Naive B cell (primary cell): ENCODE results near the gene NCBP1. TPM values are rescaled to one million over a fixed set of nuclear protein-coding genes. Genes with fewer than 3 reads are reported as not detected.

Experiments used
- ATAC-seq, 2 donors: fragments of 150-1000 bp; cut with Tn5 transposase; 2 replicates each; pipeline ENCODE4 v1.10.0; 2021; ENCODE audit warnings: low read depth in 2 of 2, mild to moderate bottlenecking in 2 of 2, moderate library complexity in 2 of 2
- DNase-seq: peaks from one replicate; pipeline ENCODE4 v3.0.0; 2022
- H3K27ac Mint-ChIP-seq, 6 donors: one replicate each; pipeline ENCODE4 v1.8.0; 2020 to 2022; ENCODE audit warnings: mild to moderate bottlenecking in 6 of 6, mixed read lengths in 6 of 6, moderate library complexity in 5 of 6, inconsistent platforms in 2 of 6
- H3K27me3 Mint-ChIP-seq, 3 donors: one replicate each; pipeline ENCODE4 v1.8.0; 2021 to 2022; ENCODE audit warnings: mixed read lengths in 3 of 3, mild to moderate bottlenecking in 1 of 3
- H3K36me3 Mint-ChIP-seq, 2 donors: one replicate each; pipeline ENCODE4 v1.8.0; 2020 to 2022; ENCODE audit warnings: mixed read lengths in 2 of 2, inconsistent platforms in 1 of 2, mild to moderate bottlenecking in 1 of 2
- H3K4me1 Mint-ChIP-seq, 3 donors: one replicate each; pipeline ENCODE4 v1.8.0; 2020 to 2022; ENCODE audit warnings: mixed read lengths in 3 of 3, inconsistent platforms in 1 of 3, mild to moderate bottlenecking in 1 of 3, moderate library complexity in 1 of 3
- H3K4me3 Mint-ChIP-seq, 8 donors: one replicate each; pipeline ENCODE4 v1.8.0; 2020 to 2022; ENCODE audit warnings: mild to moderate bottlenecking in 8 of 8, mixed read lengths in 8 of 8, moderate library complexity in 8 of 8, inconsistent platforms in 2 of 8
- H3K9me3 Mint-ChIP-seq, 7 donors: one replicate each; pipeline ENCODE4 v1.8.0; 2020 to 2022; ENCODE audit warnings: mixed read lengths in 7 of 7, mild to moderate bottlenecking in 5 of 7, inconsistent platforms in 2 of 7, moderate library complexity in 1 of 7
- polyA plus RNA-seq, 6 donors: library from polyadenylated mRNA; unstranded; fragments of 300-500 nt; fragmentation: Illumina TruSeq; gene quantifications; one replicate each; pipeline ENCODE4 v1.2.3, GENCODE V29; 2021; ENCODE audit warnings: low read depth in 6 of 6

The NCBP1 gene
- polyA plus RNA-seq, 6 donors from 2014 or later: 10.5 to 24.6 (median 16.2) TPM

DNA sequence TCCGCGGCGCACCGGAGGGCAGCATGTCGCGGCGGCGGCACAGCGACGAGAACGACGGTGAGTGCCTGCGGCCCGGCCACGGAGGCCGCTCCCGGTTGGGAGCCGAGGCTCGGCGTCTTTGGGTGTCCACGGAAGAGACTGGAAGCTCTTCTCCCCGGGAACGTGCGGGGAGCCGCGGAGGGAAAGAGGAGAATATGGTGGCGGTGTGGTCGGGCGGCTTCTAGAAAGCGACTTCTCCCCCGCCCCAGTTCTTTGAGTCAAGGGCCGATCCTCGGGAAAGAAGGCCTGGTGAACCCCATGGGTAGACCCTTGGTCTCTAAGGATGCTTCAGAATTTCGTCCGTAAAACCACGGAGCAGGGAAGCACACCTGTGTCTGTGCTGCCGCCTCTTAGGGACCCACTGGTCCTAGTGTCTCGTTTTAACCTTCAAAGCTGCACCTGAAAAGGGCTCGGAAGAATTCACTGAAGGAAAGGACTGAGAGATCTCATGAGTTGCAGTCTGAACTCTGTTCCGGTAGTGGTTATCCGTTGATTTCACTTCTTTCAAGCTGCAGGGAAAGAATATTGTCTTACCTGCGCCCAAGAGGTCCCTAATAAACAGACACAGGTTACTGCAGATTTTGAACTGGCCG is 354 bp downstream of the NCBP1 start:
- Mint-ChIP-seq H3K4me1 (peaks cover 52 to 65% (median 59%) of the 10 kb centered on the region in 3 donors), H3K9me3 (no peaks in the 10 kb centered on the region), H3K27me3 (no peaks in the 10 kb centered on the region), H3K27ac (peak overlapping the region; percentile 95 to 100 (median 100)), H3K36me3 (no peaks in the 10 kb centered on the region), H3K4me3 (peak overlapping the region; percentile 85 to 100 (median 99))
- ATAC-seq (no peak), DNase-seq (no peak)

DNA sequence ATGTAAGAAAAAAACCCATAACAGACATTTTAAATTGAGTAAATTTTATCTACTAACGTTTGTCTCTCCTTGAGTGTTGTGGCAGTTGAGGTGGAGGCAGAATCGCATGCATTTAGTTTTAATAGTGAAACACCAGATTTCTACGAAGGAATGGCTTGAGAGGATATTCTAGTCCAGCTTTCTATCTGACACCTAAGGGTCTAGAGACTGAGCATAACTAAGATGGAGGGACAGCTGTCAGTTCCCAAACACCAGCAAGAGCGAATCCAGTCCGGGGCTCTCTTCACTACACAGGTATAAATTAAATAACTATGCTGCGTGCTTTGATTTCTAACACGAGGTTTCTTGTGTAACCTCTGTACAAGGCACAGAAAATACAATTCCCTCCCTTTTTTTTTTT is 1.4 kb downstream of the NCBP1 start:
- no peak for DNase-seq
- Mint-ChIP-seq H3K27me3 (no peaks in the 10 kb centered on the region), H3K9me3 (no peaks in the 10 kb centered on the region), H3K4me3 (peak overlapping the region in 7 of 8 donors; percentile 70 to 99 (median 99)), H3K36me3 (no peaks in the 10 kb centered on the region), H3K4me1 (peaks cover 52 to 69% (median 62%) of the 10 kb centered on the region in 3 donors), H3K27ac (peak overlapping the region in 4 of 6 donors; percentile 98 to 100 (median 100))
- ATAC-seq: no peak

DNA sequence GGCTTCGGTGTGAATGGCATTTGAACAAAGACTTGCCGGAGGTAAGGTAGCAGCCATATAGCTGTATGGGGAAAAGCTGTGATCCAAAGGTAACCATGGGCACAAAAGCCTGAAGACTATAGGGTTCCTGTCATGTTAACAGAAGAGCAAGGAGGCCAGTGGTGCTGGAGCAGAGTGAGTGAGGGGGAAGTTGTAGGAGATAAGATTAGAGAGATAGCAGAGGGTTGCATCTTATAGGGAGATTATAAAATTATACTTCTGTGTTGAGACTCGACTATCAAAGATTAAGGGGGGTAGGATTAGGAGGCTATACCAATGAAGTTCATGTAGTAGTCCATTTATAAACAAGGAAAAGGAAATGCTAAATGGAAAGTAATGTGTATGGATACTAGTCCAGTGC is 3.3 kb downstream of the NCBP1 start:
- DNase-seq (no peak), ATAC-seq (no peak)
- no peaks in the 10 kb centered on the region for H3K9me3 Mint-ChIP-seq
- peak overlapping the region in 2 of 6 donors; percentile 4 to 31 for H3K27ac Mint-ChIP-seq
- H3K36me3 Mint-ChIP-seq: no peaks in the 10 kb centered on the region
- H3K27me3 Mint-ChIP-seq: no peaks in the 10 kb centered on the region
- H3K4me1 Mint-ChIP-seq: peaks cover 44 to 61% (median 55%) of the 10 kb centered on the region in 3 donors
- peak overlapping the region in 2 of 8 donors; percentile 1 to 22 for H3K4me3 Mint-ChIP-seq

DNA sequence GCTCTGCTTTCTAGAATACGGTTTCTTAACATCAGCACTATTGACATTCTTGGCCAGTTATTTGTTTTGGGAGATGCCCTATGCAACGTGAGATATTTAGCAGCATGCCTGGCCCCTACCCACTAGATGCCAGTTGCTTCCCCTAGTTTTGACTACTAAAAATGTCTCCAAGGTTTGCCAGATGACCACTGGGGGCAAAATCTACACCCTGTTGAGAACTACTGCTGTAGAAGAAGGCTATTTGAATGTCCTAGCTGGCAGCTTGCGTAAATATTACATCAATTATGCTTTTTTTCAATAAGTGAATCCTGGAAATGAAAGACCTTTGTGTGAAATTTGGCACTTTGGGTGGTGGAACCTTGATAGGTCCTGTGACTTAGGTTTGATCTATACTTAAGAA is 5.0 kb downstream of the NCBP1 start:
- Mint-ChIP-seq H3K4me3 (no peak overlapping the region), H3K27ac (peak overlapping the region in 1 of 6 donors; percentile 16), H3K36me3 (peaks cover 3 to 5% of the 10 kb centered on the region in 2 donors), H3K9me3 (no peaks in the 10 kb centered on the region), H3K27me3 (no peaks in the 10 kb centered on the region), H3K4me1 (peaks cover 36 to 51% (median 45%) of the 10 kb centered on the region in 3 donors)
- ATAC-seq (no peak), DNase-seq (no peak)

DNA sequence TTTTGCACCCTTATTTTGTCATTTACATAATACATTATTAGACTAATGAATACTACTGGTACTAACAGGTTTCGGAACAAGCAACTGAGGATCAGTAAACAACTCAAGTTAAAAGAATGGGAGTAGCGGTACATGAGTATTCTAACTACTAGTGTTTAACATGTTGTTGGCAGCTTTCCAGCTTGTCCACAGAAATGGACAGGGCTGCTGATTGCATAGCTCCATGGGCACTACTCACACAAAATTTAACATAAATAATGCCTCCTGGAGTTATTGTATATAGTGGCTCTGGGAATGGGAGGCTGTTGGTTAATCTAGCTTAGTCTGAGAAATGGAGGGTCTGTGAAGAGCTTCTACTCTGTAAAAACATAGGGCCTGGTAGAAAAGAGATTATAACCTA is 6.7 kb downstream of the NCBP1 start:
- Mint-ChIP-seq H3K27ac (no peak overlapping the region), H3K36me3 (peaks cover 5 to 8% of the 10 kb centered on the region in 2 donors), H3K27me3 (no peaks in the 10 kb centered on the region), H3K4me3 (no peak overlapping the region), H3K9me3 (no peaks in the 10 kb centered on the region), H3K4me1 (peaks cover 23 to 41% (median 31%) of the 10 kb centered on the region in 3 donors)
- no peak for ATAC-seq
- DNase-seq: no peak

DNA sequence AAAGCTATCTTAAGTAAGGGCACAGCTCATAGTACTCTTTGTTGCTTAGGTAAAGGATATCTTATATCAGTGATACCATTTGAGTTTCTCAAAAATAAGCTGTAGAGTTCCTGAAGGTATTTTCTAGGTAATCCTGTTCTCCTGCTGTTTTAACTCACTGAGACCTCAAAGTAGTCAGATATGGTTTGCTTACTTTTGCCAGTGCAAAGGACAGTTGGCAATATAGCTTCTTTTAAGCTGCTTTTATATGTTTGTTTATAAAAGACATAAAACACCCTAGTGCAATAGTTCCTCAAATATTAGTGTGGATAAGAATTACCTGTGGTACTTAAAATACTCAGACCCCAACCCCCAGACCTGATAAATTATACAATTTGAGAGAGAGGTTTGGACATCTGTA is 12.1 kb downstream of the NCBP1 start:
- Mint-ChIP-seq H3K36me3 (peaks cover 8 to 15% of the 10 kb centered on the region in 2 donors), H3K9me3 (no peaks in the 10 kb centered on the region), H3K4me1 (peaks cover 0 to 6% (median 0%) of the 10 kb centered on the region in 3 donors), H3K4me3 (no peak overlapping the region), H3K27me3 (no peaks in the 10 kb centered on the region), H3K27ac (no peak overlapping the region)
- ATAC-seq: no peak
- no peak for DNase-seq

DNA sequence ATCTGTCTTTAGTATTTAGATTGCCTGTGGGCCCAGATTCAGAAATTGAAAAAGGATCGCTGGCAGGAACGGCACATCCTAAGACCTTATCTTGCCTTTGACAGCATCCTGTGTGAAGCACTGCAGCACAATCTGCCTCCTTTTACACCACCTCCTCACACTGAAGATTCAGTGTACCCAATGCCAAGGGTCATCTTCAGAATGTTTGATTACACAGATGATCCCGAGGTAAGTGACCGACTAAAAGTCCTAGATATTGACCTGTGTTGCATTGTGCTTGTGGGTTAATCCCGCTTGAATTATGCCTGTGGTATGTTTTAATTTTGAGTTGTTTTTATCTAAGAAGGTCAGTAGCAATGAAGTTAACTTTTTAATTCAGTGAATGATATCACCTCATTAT is 14.4 kb downstream of the NCBP1 start:
- Mint-ChIP-seq H3K4me3 (no peak overlapping the region), H3K4me1 (peaks cover 0 to 6% (median 0%) of the 10 kb centered on the region in 3 donors), H3K27me3 (no peaks in the 10 kb centered on the region), H3K36me3 (peaks cover 8 to 15% of the 10 kb centered on the region in 2 donors), H3K27ac (no peak overlapping the region), H3K9me3 (no peaks in the 10 kb centered on the region)
- ATAC-seq (no peak), DNase-seq (no peak)

DNA sequence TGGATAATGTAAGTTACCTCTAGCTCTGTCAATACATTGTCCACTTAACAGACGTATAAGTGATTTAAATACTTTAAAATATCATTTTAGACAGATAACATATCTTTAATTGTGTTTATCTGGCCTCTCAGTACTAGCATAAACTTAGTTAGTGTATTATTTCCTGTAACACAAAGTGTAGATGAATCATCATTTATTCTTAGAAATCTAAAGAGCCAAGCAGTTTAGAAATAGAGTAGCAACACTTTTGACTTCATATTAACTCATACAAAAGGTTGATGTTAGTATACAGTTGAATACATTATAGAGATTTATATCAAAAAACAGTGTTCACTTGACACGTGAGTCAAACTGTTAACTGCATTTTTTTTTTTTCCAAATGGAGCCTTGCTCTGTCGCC is 18.0 kb downstream of the NCBP1 start:
- DNase-seq (no peak), ATAC-seq (no peak)
- H3K27me3 Mint-ChIP-seq: no peaks in the 10 kb centered on the region
- peaks cover 9 to 36% of the 10 kb centered on the region in 2 donors for H3K36me3 Mint-ChIP-seq
- no peak overlapping the region for H3K4me3 Mint-ChIP-seq
- H3K27ac Mint-ChIP-seq: no peak overlapping the region
- H3K4me1 Mint-ChIP-seq: no peaks in the 10 kb centered on the region
- H3K9me3 Mint-ChIP-seq: no peaks in the 10 kb centered on the region

DNA sequence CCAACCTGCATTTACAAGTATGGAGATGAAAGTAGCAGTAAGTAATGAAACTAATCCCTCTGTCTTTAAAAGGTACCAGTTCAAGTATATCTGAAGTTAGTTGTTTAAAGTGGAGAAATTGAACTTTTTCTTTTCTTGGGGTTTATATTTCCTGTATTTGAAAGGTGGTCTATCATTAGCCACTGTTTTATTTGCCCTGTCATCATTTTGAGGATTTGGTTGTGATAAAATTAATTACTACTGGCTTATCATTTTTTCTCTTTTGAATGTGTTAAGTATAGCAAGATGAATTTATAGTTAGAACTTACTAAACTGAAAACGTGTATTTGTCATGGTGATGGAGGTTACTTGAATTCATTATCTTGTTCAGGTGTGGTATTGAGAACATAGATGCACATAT is 25.1 kb downstream of the NCBP1 start:
- Mint-ChIP-seq H3K9me3 (no peaks in the 10 kb centered on the region), H3K4me1 (peaks cover 0 to 10% (median 9%) of the 10 kb centered on the region in 3 donors), H3K36me3 (peaks cover 26 to 41% of the 10 kb centered on the region in 2 donors), H3K27me3 (no peaks in the 10 kb centered on the region), H3K27ac (peak overlapping the region in 2 of 6 donors; percentile 32 to 88), H3K4me3 (no peak overlapping the region)
- no peak for DNase-seq
- no peak for ATAC-seq

DNA sequence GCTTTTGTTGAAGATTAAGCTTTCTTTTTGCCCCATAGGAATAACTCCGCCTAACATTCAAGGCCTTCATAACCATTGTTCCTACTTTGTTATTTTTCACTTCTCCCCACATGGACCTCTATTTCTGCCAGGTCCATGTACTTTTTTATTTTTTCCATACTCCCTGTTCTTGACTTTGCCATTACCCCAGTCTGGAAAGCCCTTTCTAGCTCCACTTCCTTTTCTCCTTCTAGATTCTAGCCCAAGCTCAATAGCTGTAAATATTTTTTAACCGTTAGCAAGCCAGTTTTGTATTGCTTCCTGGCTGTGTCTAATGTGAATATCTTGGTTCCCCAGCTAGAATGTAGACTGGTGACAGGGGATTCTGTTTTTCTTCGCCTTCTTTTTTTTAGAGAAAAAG is 26.1 kb downstream of the NCBP1 start:
- Mint-ChIP-seq H3K27ac (peak overlapping the region in 5 of 6 donors; percentile 29 to 91 (median 68)), H3K36me3 (peaks cover 32 to 41% of the 10 kb centered on the region in 2 donors), H3K4me3 (no peak overlapping the region), H3K9me3 (no peaks in the 10 kb centered on the region), H3K27me3 (no peaks in the 10 kb centered on the region), H3K4me1 (peaks cover 3 to 10% (median 9%) of the 10 kb centered on the region in 3 donors)
- no peak for DNase-seq
- ATAC-seq: no peak

DNA sequence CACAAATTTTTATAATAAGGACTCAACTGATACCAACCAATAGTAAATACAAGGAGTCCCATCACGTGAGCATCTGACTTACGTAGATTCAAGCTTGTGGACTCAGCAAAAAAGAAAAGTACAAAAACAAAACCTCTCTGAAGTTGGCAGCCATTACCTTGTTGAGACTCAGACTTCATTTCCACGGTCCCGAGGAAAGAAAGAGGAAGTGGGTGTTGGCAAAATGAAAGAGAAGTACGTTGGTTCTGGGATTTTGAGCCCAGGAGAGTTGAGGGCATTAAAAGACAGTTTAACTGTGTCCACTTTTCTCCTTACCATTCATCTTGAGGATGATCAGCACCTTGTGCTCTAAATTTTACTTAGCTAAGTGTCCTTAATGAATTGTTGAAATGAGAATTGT is 26.7 kb downstream of the NCBP1 start:
- no peak for DNase-seq
- Mint-ChIP-seq H3K27me3 (no peaks in the 10 kb centered on the region), H3K4me1 (peaks cover 3 to 10% (median 9%) of the 10 kb centered on the region in 3 donors), H3K4me3 (no peak overlapping the region), H3K36me3 (peaks cover 34 to 37% of the 10 kb centered on the region in 2 donors), H3K27ac (peak overlapping the region in 5 of 6 donors; percentile 37 to 91 (median 72)), H3K9me3 (no peaks in the 10 kb centered on the region)
- ATAC-seq: peak; percentile 42 to 57

DNA sequence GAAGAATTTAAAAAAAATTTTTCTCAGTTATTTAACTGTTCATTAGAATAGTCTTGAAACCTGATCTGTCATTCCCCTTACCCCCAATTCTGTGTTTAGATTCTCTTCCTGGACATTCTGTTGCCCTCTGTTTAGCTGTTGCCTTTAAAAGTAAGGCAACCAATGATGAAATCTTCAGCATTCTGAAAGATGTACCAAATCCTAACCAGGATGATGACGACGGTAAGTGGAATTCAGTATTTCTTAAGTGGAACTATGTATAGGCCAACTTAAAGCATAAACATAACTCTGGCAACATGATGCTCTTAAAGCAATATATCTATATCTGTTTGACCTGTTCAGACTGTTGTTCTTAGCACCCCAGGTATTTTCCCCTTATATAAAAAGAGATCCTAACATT is 27.2 kb downstream of the NCBP1 start:
- H3K36me3 Mint-ChIP-seq: peaks cover 32 to 33% of the 10 kb centered on the region in 2 donors

DNA sequence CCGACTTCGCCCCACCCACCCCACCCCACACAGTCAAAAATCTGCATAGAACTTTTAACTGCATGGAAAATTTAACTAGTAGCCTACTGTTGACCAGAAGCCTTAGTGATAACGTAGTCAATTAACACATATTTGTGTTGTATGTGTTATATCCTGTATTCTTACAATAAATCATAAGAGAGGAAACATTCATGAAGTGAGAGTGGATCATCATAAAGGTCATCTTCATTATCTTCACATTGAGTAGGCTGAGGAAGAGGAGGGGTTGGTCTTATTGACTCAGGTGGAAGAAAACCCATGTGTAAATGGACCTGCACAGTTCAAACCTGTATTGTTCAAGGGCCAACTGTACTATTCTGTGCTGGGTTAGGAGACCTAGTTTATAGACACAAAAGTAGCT is 32.1 kb downstream of the NCBP1 start:
- Mint-ChIP-seq H3K9me3 (no peaks in the 10 kb centered on the region), H3K36me3 (peaks cover 10 to 29% of the 10 kb centered on the region in 2 donors)
- ATAC-seq: no peak

More for the DNA sequence above, 27.2 kb downstream of the NCBP1 start:
- Mint-ChIP-seq H3K4me1 (peaks cover 3 to 10% (median 9%) of the 10 kb centered on the region in 3 donors), H3K27me3 (no peaks in the 10 kb centered on the region), H3K4me3 (no peak overlapping the region), H3K9me3 (no peaks in the 10 kb centered on the region), H3K27ac (peak overlapping the region in 4 of 6 donors; percentile 11 to 72 (median 44))
- ATAC-seq: no peak
- no peak for DNase-seq

DNA sequence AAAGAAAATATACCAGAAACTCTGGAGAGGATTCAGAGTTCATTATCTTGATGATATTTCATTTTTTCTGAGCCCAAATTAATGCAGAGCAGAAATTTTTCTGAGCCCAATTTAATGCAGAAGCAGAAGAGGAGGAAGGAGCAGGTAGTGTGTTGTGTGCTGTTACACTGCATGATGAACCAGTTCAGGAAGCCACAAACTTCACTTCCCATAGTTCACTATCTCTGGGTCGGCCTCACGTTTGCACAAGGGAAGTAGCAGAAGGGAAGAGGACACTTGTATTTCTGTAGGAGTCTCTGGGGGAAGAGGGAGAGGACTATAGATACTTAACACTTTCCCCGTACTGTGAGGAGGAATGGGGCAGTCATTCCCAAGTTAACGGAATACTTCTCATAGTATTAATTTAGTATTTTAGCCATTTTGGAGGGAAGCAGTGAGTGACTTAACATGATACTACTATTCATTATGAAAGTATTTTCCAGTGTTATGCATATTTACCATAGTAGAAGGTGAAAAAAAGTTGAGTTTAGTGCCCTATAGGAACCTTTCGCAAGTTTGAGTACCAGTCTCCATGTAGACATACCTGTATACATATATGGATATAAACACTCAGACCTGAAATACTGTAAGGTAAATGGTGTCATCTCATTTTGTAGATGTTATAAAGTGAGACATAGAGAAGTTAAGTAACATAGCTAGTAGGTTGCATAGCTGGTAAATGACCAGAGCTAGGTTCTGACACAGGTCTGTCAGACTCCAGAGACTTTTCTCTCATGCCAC is 33.5 kb downstream of the NCBP1 start:
- Mint-ChIP-seq H3K4me1 (peaks cover 0 to 3% (median 2%) of the 10 kb centered on the region in 3 donors), H3K4me3 (no peak overlapping the region), H3K27me3 (no peaks in the 10 kb centered on the region), H3K36me3 (peaks cover 14 to 29% of the 10 kb centered on the region in 2 donors), H3K9me3 (no peaks in the 10 kb centered on the region), H3K27ac (peak overlapping the region in 4 of 6 donors; percentile 19 to 78 (median 43))
- ATAC-seq (no peak), DNase-seq (no peak)

More for the DNA sequence above, 32.1 kb downstream of the NCBP1 start:
- H3K27me3 Mint-ChIP-seq: no peaks in the 10 kb centered on the region
- H3K27ac Mint-ChIP-seq: no peak overlapping the region
- no peak for DNase-seq
- peaks cover 0 to 3% (median 2%) of the 10 kb centered on the region in 3 donors for H3K4me1 Mint-ChIP-seq
- H3K4me3 Mint-ChIP-seq: no peak overlapping the region
